HEK293 (cell line): Measurements from ENCODE around the gene SFXN1.

Source experiments
- EGR2 ChIP-seq: fragments of 450-650 bp; formaldehyde crosslinking; IDR thresholded peaks from 2 replicates; pipeline ENCODE4 v1.5.1; 2016; ENCODE audit warnings: low read depth, missing biosample characterization, missing genetic modification characterization
- FEZF1 ChIP-seq: fragments of 450-650 bp; formaldehyde crosslinking; IDR thresholded peaks from 2 replicates; pipeline ENCODE4 v1.5.1; 2016; ENCODE audit warnings: missing biosample characterization, missing genetic modification characterization
- GLI2 ChIP-seq: fragments of 450-650 bp; formaldehyde crosslinking; IDR thresholded peaks from 2 replicates; pipeline ENCODE4; 2017; ENCODE audit warnings: missing biosample characterization, missing genetic modification characterization, low read depth, borderline replicate concordance
- GLIS1 ChIP-seq: fragments of 450-650 bp; formaldehyde crosslinking; IDR thresholded peaks from 2 replicates; pipeline ENCODE4 v1.5.1; 2016; ENCODE audit warnings: missing biosample characterization, missing genetic modification characterization
- PRDM1 ChIP-seq: fragments of 450-650 bp; formaldehyde crosslinking; IDR thresholded peaks from 2 replicates; pipeline ENCODE4; 2016; ENCODE audit warnings: missing biosample characterization, missing genetic modification characterization
- SCRT1 ChIP-seq: fragments of 450-650 bp; formaldehyde crosslinking; IDR thresholded peaks from 2 replicates; pipeline ENCODE4 v1.5.1; 2016; ENCODE audit warnings: missing biosample characterization, missing genetic modification characterization, borderline replicate concordance
- SP7 ChIP-seq: fragments of 450-650 bp; formaldehyde crosslinking; IDR thresholded peaks from 2 replicates; pipeline ENCODE4 v1.5.1; 2016; ENCODE audit warnings: missing biosample characterization, missing genetic modification characterization
- TSHZ1 ChIP-seq: fragments of 450-650 bp; formaldehyde crosslinking; IDR thresholded peaks from 2 replicates; pipeline ENCODE4 v1.5.1; 2016; ENCODE audit warnings: missing biosample characterization, missing genetic modification characterization, borderline replicate concordance
- WT1 ChIP-seq: fragments of 450-650 bp; formaldehyde crosslinking; IDR thresholded peaks from 2 replicates; pipeline ENCODE4 v1.5.1; 2016; ENCODE audit warnings: missing biosample characterization, missing genetic modification characterization
- ZBTB44 ChIP-seq: fragments of 450-650 bp; IDR thresholded peaks from 2 replicates; pipeline ENCODE4 v1.5.1; 2018; ENCODE audit warnings: missing biosample characterization, mild to moderate bottlenecking, missing genetic modification characterization
- ZFHX2 ChIP-seq: fragments of 450-650 bp; formaldehyde crosslinking; conservative IDR thresholded peaks from 2 replicates; pipeline ENCODE4 v1.5.1; 2016; ENCODE audit warnings: missing biosample characterization, missing genetic modification characterization
- ZNF202 ChIP-seq: fragments of 450-650 bp; formaldehyde crosslinking; IDR thresholded peaks from 2 replicates; pipeline ENCODE4 v1.5.1; 2016; ENCODE audit warnings: missing biosample characterization, missing genetic modification characterization, borderline replicate concordance
- ZNF248 ChIP-seq: fragments of 450-650 bp; formaldehyde crosslinking; IDR thresholded peaks from 2 replicates; pipeline ENCODE4 v1.5.1; 2017; ENCODE audit warnings: missing biosample characterization, missing genetic modification characterization
- ZNF274 ChIP-seq, 2 experiments: fragments of 200-500 bp in 1 of 2; fragments of 450-650 bp in 1 of 2; sonication (Bioruptor generic) in 1 of 2; formaldehyde crosslinking in 1 of 2; IDR thresholded peaks; 2 replicates each; pipeline versions ENCODE4 v1.5.1 to v1.6.1; 2014 to 2016; ENCODE audit warnings: borderline replicate concordance in 1 of 2, inconsistent platforms in 1 of 2, low read length in 1 of 2, missing biosample characterization in 1 of 2, missing genetic modification characterization in 1 of 2
- ZNF501 ChIP-seq: fragments of 450-650 bp; formaldehyde crosslinking; IDR thresholded peaks from 2 replicates; pipeline ENCODE4 v1.5.1; 2016; ENCODE audit warnings: missing biosample characterization, missing genetic modification characterization
- ZNF530 ChIP-seq: fragments of 450-650 bp; formaldehyde crosslinking; IDR thresholded peaks from 2 replicates; pipeline ENCODE4 v1.5.1; 2016; ENCODE audit warnings: low read depth, missing biosample characterization, missing genetic modification characterization
- ZNF558 ChIP-seq: fragments of 450-650 bp; formaldehyde crosslinking; IDR thresholded peaks from 2 replicates; pipeline ENCODE4 v1.5.1; 2016; ENCODE audit warnings: missing biosample characterization, missing genetic modification characterization
- ZNF621 ChIP-seq: fragments of 450-650 bp; formaldehyde crosslinking; IDR thresholded peaks from 2 replicates; pipeline ENCODE4 v1.5.1; 2017; ENCODE audit warnings: missing biosample characterization, missing genetic modification characterization
- ZNF664 ChIP-seq: fragments of 450-650 bp; formaldehyde crosslinking; IDR thresholded peaks from 2 replicates; pipeline ENCODE4 v1.5.1; 2016; ENCODE audit warnings: missing biosample characterization, missing genetic modification characterization
- ZNF677 ChIP-seq: fragments of 450-650 bp; IDR thresholded peaks from 2 replicates; pipeline ENCODE4 v1.5.0; 2018; ENCODE audit warnings: missing biosample characterization, mild to moderate bottlenecking, missing genetic modification characterization, moderate library complexity
- ZNF776 ChIP-seq: fragments of 450-650 bp; formaldehyde crosslinking; IDR thresholded peaks from 2 replicates; pipeline ENCODE4 v1.5.0; 2017; ENCODE audit warnings: missing biosample characterization, missing genetic modification characterization, borderline replicate concordance
- ZNF777 ChIP-seq: fragments of 450-650 bp; formaldehyde crosslinking; IDR thresholded peaks from 2 replicates; pipeline ENCODE4 v1.5.1; 2017; ENCODE audit warnings: missing biosample characterization, missing genetic modification characterization, borderline replicate concordance
- TF ChIP-seq, protein P1 (sequence below): fragments of 450-650 bp; formaldehyde crosslinking; IDR thresholded peaks from 2 replicates; pipeline ENCODE4 v1.5.1; 2017; ENCODE audit warnings: missing biosample characterization, missing genetic modification characterization
- TF ChIP-seq, protein P2 (sequence below): sonication (generic); formaldehyde crosslinking; IDR thresholded peaks from 2 replicates; pipeline ENCODE4 v1.8.1; 2022; ENCODE audit warnings: mild to moderate bottlenecking, moderate library complexity, missing genetic modification reagents
- TF ChIP-seq, protein P3 (sequence below): fragments of 450-650 bp; formaldehyde crosslinking; IDR thresholded peaks from 2 replicates; pipeline ENCODE4 v1.5.1; 2017; ENCODE audit warnings: missing biosample characterization, missing genetic modification characterization

SFXN1 gene

DNA sequence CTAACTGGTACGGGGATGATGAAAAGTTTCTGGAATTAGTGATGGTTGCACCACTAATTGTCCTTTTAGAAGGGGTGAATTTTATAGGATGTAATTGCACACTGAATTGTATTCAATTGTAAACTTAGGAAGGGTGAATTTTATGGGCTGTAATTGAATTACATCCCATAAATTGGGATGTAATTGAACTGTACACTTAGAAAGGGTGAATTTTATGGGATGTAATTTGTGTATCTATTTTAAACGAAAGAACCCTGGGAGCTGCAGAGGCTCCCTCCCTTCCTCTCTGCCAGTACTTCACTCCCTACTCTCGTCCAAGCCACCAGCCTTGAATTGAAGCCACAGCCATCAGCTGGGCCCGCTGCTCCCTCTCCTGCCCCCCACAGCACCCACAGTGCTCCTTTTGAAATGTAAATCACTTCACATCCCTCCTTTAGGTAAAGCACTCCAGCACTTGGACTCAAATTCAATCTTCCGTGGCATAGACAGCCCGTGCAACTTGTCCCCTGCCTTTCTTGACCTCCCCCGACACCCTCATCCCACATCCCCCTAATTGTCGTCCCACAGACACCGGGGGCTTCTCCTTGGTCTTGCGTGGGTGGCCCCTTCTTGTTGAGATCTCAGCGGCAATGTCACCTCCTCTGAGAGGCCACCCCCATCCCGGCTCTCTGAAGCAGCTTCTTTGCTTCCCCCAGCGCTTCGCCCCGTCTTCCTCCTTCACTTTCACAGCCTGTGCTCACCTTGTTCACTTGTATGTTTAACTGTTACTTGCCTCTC lies 95.3 kb downstream of the SFXN1 start (continued):
- TF ChIP-seq GLIS1 = peak; percentile 6; the same call in 1 of the 2 replicates
- TF ChIP-seq ZNF776 (tag by site-specific recombination) = no peak
- TF ChIP-seq SP7 (tag by site-specific recombination) = peak; percentile 97
- TF ChIP-seq ZFHX2 (tag by site-specific recombination) = peak; percentile 67
- no peak for TF ChIP-seq ZNF621 (tag by site-specific recombination)
- peak; percentile 69; the same call in 1 of the 2 replicates for TF ChIP-seq TSHZ1 (tag by site-specific recombination)
- TF ChIP-seq, protein P1, sequence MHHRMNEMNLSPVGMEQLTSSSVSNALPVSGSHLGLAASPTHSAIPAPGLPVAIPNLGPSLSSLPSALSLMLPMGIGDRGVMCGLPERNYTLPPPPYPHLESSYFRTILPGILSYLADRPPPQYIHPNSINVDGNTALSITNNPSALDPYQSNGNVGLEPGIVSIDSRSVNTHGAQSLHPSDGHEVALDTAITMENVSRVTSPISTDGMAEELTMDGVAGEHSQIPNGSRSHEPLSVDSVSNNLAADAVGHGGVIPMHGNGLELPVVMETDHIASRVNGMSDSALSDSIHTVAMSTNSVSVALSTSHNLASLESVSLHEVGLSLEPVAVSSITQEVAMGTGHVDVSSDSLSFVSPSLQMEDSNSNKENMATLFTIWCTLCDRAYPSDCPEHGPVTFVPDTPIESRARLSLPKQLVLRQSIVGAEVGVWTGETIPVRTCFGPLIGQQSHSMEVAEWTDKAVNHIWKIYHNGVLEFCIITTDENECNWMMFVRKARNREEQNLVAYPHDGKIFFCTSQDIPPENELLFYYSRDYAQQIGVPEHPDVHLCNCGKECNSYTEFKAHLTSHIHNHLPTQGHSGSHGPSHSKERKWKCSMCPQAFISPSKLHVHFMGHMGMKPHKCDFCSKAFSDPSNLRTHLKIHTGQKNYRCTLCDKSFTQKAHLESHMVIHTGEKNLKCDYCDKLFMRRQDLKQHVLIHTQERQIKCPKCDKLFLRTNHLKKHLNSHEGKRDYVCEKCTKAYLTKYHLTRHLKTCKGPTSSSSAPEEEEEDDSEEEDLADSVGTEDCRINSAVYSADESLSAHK = peak; percentile 51; the same call in 1 of the 2 replicates
- TF ChIP-seq ZNF274 (IDR thresholded peaks at IDR 0.05; ENCODE audit: low read length) = no peak
- TF ChIP-seq ZNF274 (tag by site-specific recombination; IDR thresholded peaks at IDR 0.05; ENCODE audit: borderline replicate concordance) = no peak
- TF ChIP-seq, protein P2, sequence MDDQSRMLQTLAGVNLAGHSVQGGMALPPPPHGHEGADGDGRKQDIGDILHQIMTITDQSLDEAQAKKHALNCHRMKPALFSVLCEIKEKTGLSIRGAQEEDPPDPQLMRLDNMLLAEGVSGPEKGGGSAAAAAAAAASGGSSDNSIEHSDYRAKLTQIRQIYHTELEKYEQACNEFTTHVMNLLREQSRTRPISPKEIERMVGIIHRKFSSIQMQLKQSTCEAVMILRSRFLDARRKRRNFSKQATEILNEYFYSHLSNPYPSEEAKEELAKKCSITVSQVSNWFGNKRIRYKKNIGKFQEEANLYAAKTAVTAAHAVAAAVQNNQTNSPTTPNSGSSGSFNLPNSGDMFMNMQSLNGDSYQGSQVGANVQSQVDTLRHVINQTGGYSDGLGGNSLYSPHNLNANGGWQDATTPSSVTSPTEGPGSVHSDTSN (CRISPR knock-in tag) = no peak
- TF ChIP-seq EGR2 = peak; percentile 69
- no peak for TF ChIP-seq SCRT1 (tag by site-specific recombination)
- peak; percentile 91 for TF ChIP-seq FEZF1 (tag by site-specific recombination)
- no peak for TF ChIP-seq ZNF202 (tag by site-specific recombination)
- TF ChIP-seq, protein P3, sequence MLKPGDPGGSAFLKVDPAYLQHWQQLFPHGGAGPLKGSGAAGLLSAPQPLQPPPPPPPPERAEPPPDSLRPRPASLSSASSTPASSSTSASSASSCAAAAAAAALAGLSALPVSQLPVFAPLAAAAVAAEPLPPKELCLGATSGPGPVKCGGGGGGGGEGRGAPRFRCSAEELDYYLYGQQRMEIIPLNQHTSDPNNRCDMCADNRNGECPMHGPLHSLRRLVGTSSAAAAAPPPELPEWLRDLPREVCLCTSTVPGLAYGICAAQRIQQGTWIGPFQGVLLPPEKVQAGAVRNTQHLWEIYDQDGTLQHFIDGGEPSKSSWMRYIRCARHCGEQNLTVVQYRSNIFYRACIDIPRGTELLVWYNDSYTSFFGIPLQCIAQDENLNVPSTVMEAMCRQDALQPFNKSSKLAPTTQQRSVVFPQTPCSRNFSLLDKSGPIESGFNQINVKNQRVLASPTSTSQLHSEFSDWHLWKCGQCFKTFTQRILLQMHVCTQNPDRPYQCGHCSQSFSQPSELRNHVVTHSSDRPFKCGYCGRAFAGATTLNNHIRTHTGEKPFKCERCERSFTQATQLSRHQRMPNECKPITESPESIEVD = peak; percentile 85
- no peak for TF ChIP-seq ZNF530 (tag by site-specific recombination)
- no peak for TF ChIP-seq ZNF664
- TF ChIP-seq ZNF558 (tag by site-specific recombination) = no peak
- no peak for TF ChIP-seq ZNF777 (tag by site-specific recombination)
- no peak for TF ChIP-seq ZNF501
- no peak for TF ChIP-seq ZNF248
- no peak for TF ChIP-seq ZNF677
- TF ChIP-seq ZBTB44 (tag by site-specific recombination) = peak; percentile 44; the same call in 1 of the 2 replicates
- TF ChIP-seq WT1 (tag by site-specific recombination) = peak; percentile 95
- TF ChIP-seq GLI2 (tag by site-specific recombination) = peak; percentile 26; the same call in 1 of the 2 replicates
- no peak for TF ChIP-seq PRDM1 (tag by site-specific recombination)
